GM21528 (cell line): ENCODE measurements around the gene UBA7.
"Not testable (repeated sequence)": the region's sequence is repeated elsewhere in the genome, so short reads cannot be mapped to it uniquely, and the experiment has no call there.

Source experiments
- ATAC-seq: cut with Tn5 transposase; IDR thresholded peaks from one replicate; pipeline ENCODE4 v1.9.1; 2021; ENCODE audit warnings: mild to moderate bottlenecking, moderate library complexity; ENCODE audit not compliant: unreplicated experiment, low FRiP score

Gene UBA7, protein sequence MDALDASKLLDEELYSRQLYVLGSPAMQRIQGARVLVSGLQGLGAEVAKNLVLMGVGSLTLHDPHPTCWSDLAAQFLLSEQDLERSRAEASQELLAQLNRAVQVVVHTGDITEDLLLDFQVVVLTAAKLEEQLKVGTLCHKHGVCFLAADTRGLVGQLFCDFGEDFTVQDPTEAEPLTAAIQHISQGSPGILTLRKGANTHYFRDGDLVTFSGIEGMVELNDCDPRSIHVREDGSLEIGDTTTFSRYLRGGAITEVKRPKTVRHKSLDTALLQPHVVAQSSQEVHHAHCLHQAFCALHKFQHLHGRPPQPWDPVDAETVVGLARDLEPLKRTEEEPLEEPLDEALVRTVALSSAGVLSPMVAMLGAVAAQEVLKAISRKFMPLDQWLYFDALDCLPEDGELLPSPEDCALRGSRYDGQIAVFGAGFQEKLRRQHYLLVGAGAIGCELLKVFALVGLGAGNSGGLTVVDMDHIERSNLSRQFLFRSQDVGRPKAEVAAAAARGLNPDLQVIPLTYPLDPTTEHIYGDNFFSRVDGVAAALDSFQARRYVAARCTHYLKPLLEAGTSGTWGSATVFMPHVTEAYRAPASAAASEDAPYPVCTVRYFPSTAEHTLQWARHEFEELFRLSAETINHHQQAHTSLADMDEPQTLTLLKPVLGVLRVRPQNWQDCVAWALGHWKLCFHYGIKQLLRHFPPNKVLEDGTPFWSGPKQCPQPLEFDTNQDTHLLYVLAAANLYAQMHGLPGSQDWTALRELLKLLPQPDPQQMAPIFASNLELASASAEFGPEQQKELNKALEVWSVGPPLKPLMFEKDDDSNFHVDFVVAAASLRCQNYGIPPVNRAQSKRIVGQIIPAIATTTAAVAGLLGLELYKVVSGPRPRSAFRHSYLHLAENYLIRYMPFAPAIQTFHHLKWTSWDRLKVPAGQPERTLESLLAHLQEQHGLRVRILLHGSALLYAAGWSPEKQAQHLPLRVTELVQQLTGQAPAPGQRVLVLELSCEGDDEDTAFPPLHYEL

DNA sequence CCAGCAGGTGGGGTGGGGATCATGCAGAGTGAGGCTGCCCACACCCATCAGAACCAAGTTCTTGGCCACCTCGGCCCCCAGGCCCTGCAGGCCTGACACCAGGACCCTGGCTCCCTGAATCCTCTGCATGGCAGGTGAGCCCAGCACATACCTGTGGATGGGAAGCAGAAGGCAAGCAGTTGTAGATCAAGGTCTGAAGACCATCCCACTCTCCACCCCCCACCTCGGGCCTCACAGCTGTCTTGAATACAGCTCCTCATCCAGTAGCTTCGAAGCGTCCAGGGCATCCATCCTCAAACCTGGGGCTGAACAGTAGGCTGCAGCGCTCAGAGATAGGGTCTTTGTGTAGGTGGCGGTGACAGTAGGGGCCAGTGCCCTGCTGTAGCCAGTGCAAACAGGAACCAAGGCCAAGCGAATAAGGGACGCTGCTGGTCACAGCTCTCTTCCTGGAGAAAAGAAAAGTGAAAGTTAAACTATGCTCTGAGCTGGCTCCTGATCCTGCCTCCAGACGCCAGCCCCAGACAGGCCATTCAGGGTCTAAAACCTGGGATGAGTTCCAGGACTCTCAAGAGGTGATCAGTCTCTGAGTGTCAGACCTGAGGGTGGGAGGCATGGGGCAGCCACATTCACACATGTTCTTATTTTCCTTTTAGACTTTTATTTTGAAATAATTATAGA, at the start of gene UBA7:
Gene UBA7, minus strand, starts transcription at position 457 of the 678 bp plus-strand sequence. Its CDS starts 166 bp downstream, at position 291.
- peak; percentile 36 for ATAC-seq

GRCh38 chr3:49859576-49860305, 46.0 kb upstream of the UBA7 start:
- no peak for ATAC-seq

DNA sequence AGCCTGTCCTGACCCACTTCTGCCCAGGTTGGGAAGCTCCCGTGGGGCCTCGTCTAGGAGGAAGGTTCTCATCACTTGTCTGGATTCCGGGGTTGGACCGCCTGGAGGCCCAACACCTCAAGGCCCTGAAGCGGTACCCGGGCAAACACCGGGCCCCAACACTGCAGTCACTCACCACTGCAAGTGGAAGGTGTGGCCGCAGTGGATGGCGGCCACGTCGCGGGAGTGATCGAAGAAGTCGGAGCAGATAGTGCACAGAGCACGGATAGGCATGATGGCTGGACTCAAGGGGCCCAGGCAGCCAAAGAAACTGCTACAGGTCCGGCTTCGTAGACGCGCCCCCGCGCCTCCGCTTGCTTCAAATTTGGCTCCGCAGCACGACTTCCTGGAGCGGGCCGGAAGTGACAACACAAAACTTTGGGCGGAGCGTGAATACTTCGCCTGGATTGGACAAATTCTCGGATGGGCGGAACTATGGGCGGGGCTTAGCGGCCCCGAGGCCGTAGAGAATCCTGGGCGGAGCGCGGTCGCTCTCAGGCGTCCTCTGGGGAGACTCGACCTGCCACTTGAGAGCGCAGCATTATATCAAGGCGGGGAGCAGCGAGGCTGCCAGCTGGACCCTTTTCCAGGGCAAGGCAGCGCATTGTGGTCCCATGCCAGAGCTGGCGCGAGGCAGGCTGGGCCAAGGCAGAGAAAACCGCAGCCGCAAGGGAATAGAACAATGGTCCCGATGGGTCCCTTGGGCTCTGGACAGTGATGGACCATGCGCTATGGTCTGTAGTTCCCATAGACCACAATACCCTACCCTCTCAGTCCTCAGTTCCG, 42.6 kb upstream of the UBA7 start, which contains the start of gene TRAIP:
Gene TRAIP, minus strand, starts transcription at position 384 of the 825 bp plus-strand sequence. Its CDS starts 111 bp downstream, at position 273.
- ATAC-seq, result peak; percentile 94

DNA sequence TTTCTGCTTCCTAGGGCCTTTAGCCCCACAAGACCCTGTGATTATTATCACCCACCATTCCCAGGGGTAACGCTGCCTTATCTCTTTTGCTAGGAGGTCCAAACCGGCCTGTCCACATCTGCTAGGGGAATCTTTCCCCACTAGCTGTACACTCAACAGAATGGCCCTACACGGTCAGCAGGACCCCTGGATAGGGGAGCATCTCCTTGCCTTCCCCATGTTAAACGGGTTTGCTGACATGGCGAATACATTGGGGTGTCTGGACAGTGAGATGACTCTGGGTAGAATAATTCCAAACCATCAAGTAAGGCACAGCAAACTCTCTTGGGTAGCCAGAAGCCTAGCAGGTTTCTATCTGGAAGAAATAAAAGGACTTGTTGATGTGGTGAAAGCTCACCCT, 41.9 kb upstream of the UBA7 start:
- no peak for ATAC-seq

DNA sequence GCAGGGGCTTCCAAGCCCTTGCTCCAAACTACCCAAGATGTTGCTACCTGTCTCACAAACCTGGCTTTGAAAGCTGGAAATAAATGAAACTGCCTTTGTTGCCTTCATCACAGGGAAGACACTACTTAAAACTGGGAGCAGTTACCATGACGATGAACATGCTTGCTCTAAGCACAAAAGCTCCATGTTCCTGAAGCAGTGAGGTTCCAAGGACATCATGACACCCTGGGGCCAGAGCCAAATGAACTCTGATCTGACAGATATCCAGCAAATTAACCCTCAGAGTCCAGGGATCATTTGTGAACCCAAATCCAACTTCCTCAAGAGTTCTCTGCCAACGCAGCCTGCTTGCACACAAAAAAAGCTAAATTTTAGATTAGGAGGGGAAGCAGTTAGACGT, 31.9 kb upstream of the UBA7 start:
- no peak for ATAC-seq

DNA sequence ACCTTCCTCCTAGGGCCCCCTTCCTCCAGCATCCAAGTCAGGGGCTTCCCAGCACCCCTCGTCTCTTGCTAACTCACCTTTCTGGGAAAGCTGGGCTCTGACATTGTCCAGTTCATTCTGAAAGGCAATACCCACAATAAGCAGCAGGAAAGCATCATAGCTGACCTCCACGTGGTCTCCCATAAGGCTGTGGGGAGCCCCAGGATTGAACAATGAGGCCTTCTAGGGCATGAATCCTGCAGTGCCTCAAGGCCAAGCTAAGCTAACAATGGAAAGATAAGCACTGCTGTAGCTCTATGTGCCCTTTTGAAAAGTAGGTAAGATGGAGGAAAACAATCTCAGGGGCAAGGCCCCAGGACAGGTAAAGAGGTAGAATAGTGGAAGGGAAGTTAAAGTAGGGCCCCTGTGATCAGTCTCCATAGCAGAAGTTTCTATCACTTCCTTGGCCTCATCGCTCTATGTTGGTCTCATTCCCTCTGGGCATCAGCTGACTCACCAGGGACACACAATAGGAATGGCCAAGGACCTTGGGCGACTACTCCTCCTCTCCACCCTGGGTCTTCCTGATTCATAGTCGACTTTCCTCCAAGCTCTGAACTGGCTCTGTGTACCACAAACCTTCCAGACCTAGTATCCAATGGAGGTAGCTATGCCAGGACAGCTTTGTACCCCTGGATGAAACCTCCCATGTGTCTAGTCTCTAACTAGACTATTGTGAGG, 30.9 kb upstream of the UBA7 start:
- ATAC-seq, result no peak

DNA sequence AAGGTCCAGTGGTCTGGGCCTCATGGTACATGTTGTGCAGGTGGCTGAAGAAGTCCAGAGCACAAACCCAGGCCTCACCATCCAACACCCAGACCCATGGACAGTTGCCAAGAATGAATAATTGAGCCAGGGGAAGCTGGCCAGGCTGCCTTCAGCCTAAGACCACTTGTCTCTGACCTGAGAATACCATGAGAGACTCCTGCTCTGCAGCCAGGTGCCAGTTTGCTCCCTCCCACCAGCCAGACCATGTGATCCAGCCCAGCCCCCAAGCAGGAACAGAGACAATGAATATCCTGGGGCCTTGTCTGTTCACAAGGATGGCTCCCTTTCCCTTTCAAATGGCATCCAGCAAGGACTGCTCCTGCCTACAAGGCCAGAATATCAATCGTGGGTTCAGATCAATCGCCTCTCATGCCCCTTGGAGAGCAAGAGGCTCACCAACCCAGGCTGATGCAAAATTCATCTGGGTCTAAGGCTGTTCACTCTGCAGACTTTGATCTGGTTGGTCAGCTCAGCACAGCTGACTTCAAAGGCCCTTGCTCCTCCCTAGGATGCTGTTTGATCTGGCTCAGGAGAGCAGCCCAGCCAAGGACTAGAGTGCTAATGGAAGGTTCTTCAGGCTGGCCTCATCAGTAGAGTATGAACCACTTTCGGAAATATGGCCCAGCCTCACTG, 29.2 kb upstream of the UBA7 start:
- ATAC-seq, result no peak

GRCh38 chr3:49841806-49842205, 28.1 kb upstream of the UBA7 start:
- no peak for ATAC-seq

- no peak for ATAC-seq
These were observed 27.5 kb upstream of the UBA7 start for GRCh38 chr3:49841126-49841696.

GRCh38 chr3:49840388-49840787, 26.6 kb upstream of the UBA7 start:
- no peak for ATAC-seq

DNA sequence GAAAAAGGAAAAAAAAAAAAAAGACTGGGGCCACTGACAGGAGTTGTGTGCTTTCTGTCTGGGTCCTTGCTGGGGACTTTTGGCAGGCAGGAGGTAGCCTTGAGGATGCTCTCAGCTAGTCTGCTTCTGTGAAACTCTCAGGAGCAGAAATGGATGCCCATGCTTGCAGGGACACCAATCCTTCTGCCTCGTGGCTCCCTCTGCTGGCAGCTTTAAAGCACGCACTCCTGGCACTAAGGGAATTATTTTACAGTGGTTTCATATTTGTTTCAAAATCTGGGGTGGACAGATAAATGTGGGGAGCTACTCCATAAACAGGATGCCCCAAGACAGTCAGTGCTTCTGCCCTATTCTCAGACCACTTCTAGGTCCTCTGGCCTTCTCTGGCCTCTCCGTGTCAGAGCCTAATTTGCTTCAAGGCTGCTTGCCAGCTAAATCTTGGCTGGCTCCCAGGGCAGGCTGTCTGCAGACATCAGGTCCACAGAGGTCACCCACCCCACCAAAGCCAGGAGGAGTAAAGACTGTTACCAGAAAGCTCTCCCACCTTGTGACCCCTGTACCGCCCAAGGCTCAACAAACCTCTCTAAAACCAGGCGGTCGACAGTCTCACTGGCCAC, 25.5 kb upstream of the UBA7 start:
- no peak for ATAC-seq

DNA sequence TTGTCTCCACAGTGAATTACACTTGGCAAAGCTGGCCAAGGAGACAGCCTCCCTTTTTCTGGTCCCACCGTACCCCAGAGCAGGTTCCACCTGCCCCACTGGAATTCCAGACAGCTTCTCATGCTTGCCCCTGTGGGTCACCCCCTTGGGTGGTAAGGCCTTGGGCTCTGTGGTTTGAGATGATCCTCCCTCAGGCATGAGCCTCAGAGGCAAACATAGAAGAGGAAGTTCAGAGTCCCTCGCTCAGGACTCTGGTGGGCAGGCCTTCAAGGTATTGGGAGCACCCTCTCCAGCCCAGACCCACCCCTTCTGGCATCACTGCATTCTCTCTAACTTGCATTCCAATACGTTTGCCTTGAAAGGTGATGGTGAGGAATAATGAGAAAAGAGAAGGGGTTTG, 17.6 kb upstream of the UBA7 start:
- no peak for ATAC-seq

- ATAC-seq, result no peak
These were observed 12.3 kb upstream of the UBA7 start for GRCh38 chr3:49826016-49826415.

DNA sequence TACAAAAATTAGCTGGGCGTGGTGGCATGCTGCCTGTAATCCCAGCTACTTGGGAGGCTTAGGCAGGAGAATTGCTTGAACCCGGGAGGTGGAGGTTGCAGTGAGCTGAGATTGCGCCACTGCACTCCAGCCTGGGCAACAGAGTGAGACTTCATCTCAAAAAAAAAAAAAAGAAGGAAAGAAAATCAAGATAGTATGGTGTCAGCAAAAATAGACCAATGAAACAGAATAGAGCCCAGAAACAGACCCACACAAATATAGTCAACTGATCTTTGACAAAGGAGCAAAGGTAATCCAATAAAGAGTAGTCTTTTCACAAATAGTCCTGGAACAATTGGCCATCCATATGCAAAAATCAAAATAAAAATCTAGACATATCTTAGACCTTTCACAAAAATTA, 9.4 kb upstream of the UBA7 start:
- not testable (repeated sequence) for ATAC-seq

- no peak for ATAC-seq
These were observed 747 bp downstream of the UBA7 start for GRCh38 chr3:49812916-49813496.

- no peak for ATAC-seq
These were observed 6.2 kb downstream of the UBA7 start for GRCh38 chr3:49807431-49808114.
